ENCODE results near the gene GJA10.

The GJA10 gene

DNA sequence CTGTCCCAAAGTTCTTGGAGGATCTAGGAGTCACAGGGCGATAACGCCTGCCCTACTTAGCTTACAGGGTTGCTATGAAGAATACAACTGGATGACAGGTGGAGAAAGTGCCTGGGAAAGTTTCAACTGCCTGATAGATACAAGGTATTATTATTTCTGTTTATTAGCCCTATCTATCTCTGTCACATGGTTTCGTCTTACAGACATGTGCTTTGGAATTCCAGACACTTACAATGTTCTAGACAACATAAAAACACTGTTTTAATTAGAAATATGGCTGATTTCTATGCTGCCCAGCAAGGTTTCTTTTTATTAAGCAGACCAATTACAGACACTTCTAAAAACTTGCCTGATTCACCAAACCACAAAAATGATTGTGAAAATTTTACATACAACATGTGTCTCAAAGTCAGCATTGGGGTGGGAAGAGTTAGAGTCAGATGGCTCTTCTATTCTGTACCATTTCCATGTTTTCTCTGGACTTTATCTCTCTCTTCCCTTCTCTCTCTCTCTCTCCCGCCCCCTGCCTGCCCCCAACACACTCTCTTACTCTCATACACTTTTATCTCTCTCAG, 50.0 kb downstream of the GJA10 start:
- H3K36me3 ChIP-seq (ENCODE audit: control insufficient read depth, insufficient read depth, low read length), result no peaks in the 10 kb centered on the region
- WGBS (ENCODE audit: insufficient coverage, insufficient read length), result 100% methylated on average over 1 of the region's 4 CpGs
- no peaks in the 10 kb centered on the region for H3K4me1 ChIP-seq (ENCODE audit: control insufficient read depth, insufficient read depth, low read length)
- H3K4me3 ChIP-seq (ENCODE audit: low read length), result no peak overlapping the region
- H3K27ac ChIP-seq (ENCODE audit: low read length), result no peak overlapping the region
- H3K9me3 ChIP-seq (ENCODE audit: control insufficient read depth, insufficient read depth, low read length), result no peaks in the 10 kb centered on the region
- no peak for DNase-seq (ENCODE audit: low read depth, low spot score)
- H3K27me3 ChIP-seq (ENCODE audit: control insufficient read depth, insufficient read depth, low read length), result no peaks in the 10 kb centered on the region

DNA sequence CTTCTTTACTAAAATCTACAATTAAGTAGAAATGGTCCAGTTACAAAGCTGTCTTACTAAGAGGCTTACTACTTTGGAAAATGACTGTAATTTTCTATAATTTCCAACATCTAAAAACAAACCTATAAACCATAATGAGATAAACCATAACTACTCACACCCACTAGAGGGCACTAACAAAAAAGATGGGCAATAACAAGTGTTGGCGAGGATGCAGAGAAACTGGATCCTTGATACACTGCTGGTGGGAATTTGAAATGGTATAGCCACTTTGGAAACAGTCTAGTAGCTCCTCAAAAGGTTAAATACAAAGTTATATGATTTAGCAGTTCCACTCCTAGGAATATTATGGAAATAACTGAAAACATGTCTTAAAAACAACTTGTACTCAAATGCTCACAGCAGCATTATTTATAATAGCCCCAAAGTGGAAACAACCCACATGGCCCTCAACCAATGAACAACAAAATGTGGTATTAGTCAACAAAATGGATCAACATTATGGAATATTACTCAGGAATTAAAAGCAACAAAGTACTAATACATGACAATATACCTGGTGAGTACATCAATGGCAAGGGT, 50.6 kb downstream of the GJA10 start:
- no peak for DNase-seq (ENCODE audit: low read depth, low spot score)
- Histone ChIP-seq H3K9me3 (ENCODE audit: control insufficient read depth, insufficient read depth, low read length) (no peaks in the 10 kb centered on the region), H3K27me3 (ENCODE audit: control insufficient read depth, insufficient read depth, low read length) (no peaks in the 10 kb centered on the region), H3K27ac (ENCODE audit: low read length) (no peak overlapping the region), H3K4me3 (ENCODE audit: low read length) (no peak overlapping the region), H3K4me1 (ENCODE audit: control insufficient read depth, insufficient read depth, low read length) (no peaks in the 10 kb centered on the region), H3K36me3 (ENCODE audit: control insufficient read depth, insufficient read depth, low read length) (no peaks in the 10 kb centered on the region)
- no CpG with 5 or more reads among the region's 1 CpG for WGBS (ENCODE audit: insufficient coverage, insufficient read length)
